Measurements from ENCODE around the gene C11orf58.

DNA sequence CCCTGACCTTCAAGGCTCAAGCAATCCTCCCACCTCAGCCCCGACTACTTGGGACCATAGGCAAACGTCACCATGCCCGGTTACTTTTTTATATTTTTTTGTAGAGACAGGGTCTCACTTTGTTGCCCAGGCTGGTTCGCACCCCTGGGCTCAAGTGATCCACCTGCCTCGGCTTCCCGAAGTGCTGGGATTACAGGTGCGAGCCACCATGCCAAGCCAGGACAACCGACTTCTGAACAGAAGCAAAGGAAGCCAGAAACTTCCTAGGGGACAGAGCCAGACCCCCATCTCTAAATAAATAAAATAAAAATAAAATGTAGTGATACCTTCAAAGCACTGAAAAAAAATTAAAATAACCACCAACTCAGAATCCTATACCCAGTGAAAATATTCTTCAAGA, 26.4 kb downstream of the C11orf58 start:
- TF ChIP-seq, protein P1, sequence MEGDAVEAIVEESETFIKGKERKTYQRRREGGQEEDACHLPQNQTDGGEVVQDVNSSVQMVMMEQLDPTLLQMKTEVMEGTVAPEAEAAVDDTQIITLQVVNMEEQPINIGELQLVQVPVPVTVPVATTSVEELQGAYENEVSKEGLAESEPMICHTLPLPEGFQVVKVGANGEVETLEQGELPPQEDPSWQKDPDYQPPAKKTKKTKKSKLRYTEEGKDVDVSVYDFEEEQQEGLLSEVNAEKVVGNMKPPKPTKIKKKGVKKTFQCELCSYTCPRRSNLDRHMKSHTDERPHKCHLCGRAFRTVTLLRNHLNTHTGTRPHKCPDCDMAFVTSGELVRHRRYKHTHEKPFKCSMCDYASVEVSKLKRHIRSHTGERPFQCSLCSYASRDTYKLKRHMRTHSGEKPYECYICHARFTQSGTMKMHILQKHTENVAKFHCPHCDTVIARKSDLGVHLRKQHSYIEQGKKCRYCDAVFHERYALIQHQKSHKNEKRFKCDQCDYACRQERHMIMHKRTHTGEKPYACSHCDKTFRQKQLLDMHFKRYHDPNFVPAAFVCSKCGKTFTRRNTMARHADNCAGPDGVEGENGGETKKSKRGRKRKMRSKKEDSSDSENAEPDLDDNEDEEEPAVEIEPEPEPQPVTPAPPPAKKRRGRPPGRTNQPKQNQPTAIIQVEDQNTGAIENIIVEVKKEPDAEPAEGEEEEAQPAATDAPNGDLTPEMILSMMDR (IDR thresholded peaks at IDR 0.05; ENCODE audit: low read depth, low read length, poor library complexity, severe bottlenecking): no peak
- TF ChIP-seq EZH2phosphoT487 (IDR thresholded peaks at IDR 0.05; ENCODE audit: borderline replicate concordance, low read length): no peak

All from DOHH2 (cell line).